GM12872 (cell line): ENCODE results near the gene MRPL48.

Source experiments
- TF ChIP-seq, protein P1 (sequence below): IDR thresholded peaks from 3 replicates; pipeline ENCODE4 v1.5.1; 2011; ENCODE audit warnings: low read depth, mild to moderate bottlenecking, low read length, moderate library complexity; ENCODE audit not compliant: insufficient read depth

The MRPL48 gene

GRCh38 chr11:73878771-73879170 is 91.1 kb downstream of the MRPL48 start:
- TF ChIP-seq, protein P1, sequence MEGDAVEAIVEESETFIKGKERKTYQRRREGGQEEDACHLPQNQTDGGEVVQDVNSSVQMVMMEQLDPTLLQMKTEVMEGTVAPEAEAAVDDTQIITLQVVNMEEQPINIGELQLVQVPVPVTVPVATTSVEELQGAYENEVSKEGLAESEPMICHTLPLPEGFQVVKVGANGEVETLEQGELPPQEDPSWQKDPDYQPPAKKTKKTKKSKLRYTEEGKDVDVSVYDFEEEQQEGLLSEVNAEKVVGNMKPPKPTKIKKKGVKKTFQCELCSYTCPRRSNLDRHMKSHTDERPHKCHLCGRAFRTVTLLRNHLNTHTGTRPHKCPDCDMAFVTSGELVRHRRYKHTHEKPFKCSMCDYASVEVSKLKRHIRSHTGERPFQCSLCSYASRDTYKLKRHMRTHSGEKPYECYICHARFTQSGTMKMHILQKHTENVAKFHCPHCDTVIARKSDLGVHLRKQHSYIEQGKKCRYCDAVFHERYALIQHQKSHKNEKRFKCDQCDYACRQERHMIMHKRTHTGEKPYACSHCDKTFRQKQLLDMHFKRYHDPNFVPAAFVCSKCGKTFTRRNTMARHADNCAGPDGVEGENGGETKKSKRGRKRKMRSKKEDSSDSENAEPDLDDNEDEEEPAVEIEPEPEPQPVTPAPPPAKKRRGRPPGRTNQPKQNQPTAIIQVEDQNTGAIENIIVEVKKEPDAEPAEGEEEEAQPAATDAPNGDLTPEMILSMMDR = no peak

DNA sequence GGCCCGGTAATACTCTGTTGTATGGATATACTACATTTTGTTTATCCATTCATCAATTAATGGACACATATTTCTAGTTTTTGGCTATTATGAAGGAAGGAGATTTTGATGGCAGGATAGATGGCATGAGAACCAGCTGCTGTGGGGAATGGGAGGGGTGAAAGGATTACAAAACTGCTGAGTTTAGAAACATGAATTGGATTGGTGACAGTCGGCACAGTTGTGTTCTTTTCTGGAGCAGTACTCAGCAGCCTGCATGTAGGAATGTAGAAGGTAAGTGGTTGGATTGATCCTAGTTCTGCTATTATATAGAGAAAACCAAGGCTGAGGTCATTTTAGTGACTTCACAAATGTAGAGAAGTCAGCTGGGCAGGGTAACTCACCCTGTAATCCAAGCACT is 96.2 kb downstream of the MRPL48 start:
- TF ChIP-seq, protein P1 = no peak

- TF ChIP-seq, protein P1 = no peak
Measured at GRCh38 chr11:73888244-73888643, 100.6 kb downstream of the MRPL48 start.

DNA sequence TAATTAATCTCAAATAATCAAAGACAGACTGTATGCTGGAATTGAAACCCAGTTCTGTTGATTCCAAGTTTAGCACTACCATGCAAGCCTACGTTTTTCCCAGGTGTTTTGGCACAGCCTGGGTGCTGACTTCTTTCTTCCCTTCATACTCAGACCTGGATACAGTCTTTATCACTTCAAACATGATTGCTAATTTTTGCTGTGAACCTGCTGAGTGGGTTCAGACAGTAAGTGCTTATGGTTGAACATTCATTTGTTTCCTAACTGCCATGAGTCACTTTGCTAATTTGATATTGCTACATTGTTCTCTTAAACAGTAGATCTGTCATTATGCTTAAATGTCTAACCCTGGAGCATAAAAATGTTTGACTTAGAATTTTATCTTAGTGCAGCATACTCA is 101.3 kb downstream of the MRPL48 start:
- TF ChIP-seq, protein P1 = no peak

DNA sequence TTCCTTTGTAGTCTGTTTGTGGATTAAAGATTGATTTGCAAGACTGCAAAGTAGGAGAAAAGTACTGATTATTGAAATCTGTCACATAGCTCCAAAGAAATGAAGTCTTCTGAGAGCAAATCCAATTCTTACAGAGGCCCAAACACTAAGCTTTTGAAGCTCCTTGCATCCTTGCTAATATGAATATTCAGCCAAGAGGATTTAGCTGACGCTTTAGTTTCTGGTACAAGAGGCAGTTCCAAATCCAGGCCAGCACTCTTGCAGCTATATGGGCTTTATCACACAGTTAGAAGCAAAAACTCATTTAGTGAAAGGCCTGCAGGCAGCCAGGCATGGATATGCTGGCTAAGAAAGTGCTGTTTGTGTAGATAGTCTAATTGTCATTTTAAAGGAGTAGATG is 101.9 kb downstream of the MRPL48 start:
- TF ChIP-seq, protein P1 = no peak

- TF ChIP-seq, protein P1 = no peak
Measured at GRCh38 chr11:73893041-73893440, 105.4 kb downstream of the MRPL48 start.

- TF ChIP-seq, protein P1 = no peak
Measured at GRCh38 chr11:73894725-73895335, 107.2 kb downstream of the MRPL48 start.
